Hematopoietic multipotent progenitor cell treated with erythropoietin and hydrocortisone succinate and interleukin-3 and kit ligand, for 4 days (in vitro differentiated cells): ENCODE measurements around the gene PRRG4.
"Not testable (repeated sequence)": the region's sequence is repeated elsewhere in the genome, so short reads cannot be mapped to it uniquely, and the experiment has no call there.

Source experiments
- DNase-seq: peaks from one replicate; pipeline ENCODE4 v3.0.0-alpha.2; 2015

The PRRG4 gene

DNA sequence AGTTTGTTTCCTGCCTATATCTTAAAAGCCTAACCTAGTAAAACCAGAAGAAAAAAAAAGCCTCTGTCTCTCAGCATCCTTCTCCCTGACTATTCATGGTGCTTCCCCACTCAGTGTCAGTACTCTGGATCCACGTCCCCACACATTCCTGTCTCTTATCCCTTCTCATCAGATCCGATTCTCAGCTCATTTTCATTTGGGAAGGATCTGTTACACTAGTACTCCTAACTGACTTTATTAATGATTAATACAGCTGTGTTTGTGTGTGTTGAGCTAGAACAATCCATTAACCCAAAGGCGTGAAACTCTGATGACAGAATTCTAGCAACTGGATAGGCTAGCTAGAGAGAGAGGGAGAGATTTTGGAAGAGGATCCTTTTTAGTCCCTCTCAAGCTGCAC, 1.5 kb downstream of the PRRG4 start:
- DNase-seq: no peak

DNA sequence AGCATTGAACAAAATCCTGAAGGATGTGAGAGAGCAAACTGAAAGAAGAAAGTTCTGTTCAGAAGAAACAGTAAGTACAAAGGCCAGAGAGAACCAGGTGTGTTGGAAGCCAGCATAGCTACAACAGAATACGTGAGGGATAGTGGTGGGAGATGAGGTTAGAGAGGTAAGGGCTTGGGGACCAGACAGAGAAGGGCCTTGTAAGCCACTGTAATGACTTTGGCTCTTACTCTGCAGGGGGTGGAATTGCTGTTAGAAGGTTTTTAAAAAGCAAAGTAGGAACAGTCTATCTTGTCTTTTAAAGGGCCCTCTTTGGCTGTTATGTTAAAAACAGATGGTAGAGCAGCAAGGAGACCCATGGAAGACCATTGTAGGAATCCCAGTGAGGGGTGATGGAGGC, 4.2 kb downstream of the PRRG4 start:
- DNase-seq: no peak

DNA sequence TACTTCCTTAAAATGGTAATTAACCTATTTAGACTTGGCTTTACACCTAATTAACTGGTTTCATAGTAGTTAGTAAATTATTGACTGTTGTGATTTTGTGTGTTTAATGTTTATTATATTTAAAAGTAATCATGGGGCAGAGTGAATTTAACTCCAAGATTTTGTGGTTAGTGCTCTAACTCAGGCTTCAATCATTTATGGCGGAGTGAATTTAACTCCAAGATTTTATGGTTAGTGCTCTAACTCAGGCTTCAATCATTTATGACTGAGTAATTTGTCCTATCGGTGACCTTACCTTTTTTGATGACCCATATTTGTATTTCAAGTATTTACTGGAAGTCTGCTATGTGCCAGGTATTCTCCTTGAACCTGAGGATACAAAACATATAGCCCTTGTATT, 7.2 kb downstream of the PRRG4 start:
- DNase-seq: no peak

DNA sequence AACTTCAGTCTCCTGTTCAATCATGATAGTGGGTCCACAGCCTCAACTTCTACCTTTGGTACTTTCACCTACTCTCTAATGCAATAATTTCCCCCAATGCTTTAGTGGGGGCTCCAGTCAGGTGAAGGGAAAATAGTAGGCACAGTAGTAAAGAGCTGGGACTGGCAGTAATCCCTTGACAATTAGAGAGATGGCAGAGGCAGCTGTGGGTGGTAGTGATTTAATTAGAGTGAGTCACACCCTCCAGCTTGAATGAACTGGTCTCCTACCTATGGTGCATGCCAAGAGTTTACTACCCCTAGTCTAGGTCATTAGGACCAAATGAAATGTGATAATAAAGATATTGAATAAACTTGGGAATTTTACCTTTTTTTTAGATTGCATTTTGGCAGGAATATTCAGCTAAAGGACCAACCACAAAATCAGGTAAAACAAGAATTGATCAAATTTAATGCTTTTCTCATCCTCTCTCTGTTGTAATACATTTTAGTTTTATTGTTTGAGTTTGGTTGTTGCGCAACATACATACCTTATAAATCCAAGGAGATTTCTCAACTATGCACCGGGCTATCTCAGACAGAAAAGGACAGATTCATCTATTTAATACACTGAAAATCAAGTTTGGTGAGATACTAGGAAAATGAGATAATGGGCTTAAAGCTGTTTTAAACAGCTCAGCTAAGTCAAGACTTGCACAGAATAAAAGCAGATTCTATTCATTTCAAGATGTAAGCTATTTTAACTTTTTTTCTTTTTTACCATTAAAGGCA, 9.0 kb downstream of the PRRG4 start:
- DNase-seq: no peak

DNA sequence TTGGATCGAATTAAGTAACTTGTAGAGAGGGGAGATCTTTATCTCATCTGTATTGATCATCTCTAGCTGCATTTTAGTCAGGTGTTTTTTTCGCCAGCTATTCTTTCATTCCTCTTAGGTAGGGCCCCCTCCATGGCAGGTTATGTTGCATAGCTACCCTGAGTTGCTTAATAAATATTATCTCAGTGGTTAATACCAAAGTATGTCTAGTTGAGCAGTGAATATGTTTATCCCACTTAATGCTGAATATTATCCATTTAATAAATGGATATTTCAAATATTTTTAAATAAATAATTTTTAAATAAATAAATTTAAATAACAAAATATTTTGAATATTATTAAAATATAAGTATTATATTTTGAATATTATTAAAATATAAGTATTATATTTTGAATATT, 9.6 kb downstream of the PRRG4 start:
- no peak for DNase-seq

DNA sequence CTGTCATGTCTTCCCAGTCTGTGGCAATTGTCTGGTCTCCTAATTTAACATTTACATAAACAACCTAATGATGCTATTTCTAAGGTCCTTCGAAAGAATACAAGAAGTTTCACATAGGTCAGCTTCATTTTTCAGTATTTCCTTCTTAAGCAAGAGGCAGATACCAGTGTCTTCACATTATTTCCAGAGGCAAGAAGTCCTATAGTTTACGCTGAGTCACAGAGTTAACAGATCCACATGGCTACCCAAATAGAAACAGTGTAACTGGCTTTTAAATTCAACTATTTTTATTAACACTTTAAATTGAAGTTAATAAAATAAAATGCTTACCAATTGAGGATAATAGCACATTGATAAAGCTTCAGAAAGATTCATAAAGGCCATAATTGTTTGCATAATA, 10.9 kb downstream of the PRRG4 start:
- no peak for DNase-seq

DNA sequence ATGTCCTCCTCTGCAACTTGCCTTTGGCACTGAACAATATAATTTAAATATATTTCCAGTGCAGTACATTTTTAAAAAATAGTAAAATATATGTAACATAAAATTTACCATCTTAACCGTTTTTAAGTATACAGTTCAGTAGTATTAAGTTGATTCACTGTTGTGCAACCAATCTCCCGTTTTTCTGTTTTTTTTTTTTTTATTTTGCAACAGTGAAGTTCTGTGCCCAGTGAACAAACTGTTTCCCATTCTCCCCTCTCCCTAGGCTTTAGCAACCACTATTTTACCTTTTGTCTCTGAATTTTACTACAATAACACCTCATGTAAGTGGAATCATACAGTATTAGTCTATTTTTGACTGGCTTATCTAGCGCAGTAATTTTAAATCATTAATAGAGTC, 13.8 kb downstream of the PRRG4 start:
- no peak for DNase-seq

DNA sequence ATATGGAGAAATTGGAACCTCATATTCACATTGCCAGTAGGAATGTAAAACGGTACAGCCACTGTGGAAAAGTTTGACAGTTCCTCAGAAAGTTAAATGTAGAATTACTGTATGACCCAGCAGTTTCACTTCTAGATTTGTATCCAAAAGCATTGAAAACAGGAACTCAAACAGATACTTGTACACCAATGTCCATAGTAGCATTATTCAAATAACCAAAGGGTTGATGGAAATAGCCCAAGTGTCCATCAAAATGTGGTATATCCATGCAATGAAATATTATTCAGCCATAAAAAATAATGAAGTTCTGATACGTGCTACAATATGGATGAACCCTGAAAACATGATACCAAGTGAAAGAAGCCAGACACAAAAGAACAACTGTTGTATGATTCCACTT, 17.8 kb downstream of the PRRG4 start:
- DNase-seq: no peak

DNA sequence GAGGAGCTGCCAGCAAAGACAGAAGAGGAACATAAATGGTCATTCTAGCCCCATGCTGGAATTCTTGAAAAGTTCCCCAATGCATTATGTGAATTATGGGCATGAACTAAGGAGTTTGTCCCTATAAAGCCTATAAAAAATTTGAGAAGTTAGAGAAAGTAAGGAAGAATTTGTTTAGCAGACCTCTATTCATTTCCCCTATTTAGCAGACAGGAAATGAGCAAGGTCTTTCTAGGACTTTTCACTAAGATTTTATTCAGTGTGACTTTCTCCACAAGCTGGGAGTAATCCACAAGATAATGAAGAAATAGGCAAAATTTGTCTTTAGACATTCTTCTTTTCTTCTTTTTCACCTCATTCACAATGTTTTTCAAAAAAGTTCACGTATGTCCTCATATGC, 20.0 kb downstream of the PRRG4 start:
- DNase-seq: peak; percentile 16

DNA sequence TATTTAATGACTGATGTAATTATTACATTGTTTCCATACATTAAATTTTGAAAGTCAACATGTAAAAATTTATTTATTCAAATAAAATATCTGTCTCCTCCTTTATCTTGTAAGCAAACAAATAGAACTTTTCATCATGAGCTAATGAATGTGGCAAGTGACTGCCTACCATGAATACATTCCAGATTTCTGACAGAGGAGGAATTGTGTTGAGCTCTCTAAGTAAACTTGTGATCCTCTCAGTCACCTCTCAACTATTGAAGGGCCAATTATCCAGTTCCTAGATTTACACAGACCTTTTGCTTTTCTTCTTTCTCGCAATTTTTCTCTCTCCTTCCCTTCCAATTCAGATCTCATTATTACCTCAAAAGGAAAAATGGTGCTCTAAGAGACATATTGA, 21.5 kb downstream of the PRRG4 start:
- no peak for DNase-seq

DNA sequence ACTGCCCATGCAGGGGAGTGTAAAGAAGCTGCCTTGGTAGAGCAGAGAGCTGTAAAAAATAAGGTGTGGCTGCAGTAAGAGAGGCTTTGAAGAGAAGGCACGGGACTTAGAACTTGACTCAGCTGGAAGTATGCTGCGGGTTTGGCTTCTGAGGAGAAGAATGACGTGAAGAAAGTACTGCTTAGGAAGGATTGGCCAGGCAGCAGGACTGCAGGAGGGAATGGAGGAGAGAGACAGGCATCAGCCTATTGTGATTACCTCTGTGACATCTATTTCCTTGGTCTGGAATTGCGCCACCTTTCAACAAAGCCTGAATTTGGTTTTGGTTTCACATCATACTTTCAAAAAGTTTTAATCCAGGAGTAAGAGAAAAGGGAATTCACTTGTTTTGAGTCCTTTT, 22.5 kb downstream of the PRRG4 start:
- DNase-seq: no peak

DNA sequence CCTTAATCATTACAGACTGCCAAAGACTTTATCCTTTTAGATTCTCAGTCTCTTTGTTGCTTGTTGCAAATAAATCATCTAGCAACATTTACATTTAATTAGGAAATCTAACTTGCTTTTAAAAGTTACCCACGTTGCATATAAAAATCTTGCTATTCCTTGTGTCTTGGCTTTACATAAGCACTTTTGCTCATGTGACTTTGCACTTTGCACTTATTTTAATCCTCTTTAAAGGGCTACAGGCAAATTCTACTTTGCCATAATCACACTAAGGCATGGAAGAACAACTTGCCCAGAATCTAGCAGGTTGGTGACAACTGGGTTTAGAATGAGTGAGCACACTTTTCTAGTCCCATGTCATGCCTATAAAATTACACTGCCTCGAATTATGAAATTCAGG, 25.9 kb downstream of the PRRG4 start:
- DNase-seq: no peak

DNA sequence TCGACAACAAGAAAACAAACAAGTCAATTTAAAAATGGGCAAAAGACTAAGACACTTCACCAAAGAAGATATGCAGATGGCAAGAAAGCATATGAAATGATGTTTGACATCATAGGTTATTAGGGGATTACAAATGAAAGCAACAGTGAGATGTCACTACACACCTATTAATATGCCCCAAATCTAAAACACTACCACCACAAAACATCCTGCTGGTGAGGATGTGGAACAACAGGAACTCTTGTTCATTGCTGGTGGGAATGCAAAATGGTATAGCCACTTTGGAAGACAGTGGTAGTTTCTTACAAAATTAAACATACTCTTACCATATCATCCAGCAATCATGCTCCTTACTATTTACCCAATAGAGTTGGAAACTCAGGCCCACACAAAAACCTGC, 29.0 kb downstream of the PRRG4 start:
- DNase-seq: peak; percentile 14

DNA sequence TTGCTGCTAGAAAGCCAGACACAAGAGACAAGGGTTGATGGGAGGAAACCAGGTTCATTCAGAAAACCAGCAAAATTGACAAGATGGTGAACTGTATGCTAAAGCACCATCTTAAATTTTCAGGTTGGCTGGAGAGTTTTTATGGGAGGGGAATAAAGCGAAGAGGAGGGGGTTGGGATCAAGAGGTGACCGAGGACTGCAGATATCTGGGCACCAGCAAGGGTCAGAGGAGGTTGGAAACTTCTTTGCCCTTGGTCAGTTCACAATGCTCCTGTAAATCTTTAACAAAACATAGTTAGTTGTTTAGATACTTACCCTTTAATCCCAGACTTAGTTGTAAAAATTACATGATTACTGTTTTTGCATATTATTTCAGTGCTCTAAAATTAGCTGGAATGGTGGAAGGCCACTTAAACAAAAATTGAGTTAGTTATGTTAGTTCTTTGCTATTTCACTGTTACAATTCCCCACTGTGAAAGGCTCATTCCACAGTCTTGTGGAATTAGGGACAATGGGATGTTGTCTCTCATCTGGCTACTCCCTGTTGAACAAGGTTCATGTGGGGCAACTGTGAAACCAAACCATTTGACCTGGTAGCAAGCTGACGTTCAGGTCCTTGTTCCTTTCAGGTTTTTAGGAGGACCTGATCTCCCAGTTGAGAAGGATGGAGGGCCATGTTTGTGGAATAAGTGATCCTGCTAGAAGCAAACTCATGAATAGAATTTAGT, 32.3 kb downstream of the PRRG4 start:
- DNase-seq: no peak

DNA sequence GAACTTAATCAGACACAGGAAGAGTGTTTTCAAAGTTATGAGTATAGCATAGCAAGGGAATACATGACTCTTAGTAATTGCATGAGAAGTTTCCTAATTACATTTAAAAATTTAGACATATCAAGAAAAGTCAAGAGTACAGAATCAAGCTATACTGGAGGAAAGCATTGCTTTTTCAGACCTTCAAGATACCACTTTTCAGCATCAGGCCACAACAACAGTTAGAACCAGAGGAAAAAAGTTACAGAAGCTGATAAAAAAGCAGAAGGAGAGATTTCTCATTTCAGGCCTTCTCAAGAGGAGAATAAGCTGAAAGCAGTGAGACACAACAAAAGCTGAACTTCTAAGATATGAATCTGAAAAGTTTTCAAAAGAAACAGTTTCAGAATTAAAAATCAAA, 34.8 kb downstream of the PRRG4 start:
- DNase-seq: no peak

DNA sequence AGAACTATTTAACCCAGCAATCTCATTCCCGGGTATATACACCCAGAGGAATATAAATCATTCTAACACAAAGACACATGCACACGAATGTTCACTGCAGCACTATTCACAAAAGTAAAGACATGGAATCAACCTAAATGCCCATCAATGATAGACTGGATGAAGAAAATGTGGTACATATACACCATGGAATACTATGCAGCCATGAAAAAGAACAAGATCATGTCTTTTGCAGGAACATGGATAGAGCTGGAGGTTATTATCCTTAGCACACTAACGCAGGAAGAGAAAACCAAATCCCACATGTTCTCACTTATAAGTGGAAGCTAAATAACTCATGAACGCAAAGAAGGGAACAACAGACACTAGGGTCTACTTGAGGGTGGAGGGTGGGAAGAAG, 39.0 kb downstream of the PRRG4 start:
- not testable (repeated sequence) for DNase-seq

DNA sequence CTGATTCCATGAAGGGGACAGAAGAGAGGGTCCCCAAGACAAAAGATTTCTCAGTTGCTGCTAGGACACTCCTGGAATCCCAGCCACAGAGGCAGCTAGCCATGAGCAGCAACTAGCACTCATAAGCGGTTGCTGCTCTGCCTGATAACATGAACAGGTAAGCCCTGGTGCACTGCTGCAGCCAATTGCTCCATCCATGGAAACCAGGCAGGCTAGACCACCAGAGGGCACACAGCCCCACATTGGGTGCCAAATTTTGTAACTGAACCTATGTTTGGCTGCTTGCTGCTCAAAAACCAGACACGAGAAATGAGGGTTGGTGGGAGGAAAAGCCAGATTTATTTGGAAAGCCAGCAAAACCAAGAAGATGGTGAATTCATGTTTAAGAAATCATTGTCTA, 40.9 kb downstream of the PRRG4 start:
- peak; percentile 62 for DNase-seq

DNA sequence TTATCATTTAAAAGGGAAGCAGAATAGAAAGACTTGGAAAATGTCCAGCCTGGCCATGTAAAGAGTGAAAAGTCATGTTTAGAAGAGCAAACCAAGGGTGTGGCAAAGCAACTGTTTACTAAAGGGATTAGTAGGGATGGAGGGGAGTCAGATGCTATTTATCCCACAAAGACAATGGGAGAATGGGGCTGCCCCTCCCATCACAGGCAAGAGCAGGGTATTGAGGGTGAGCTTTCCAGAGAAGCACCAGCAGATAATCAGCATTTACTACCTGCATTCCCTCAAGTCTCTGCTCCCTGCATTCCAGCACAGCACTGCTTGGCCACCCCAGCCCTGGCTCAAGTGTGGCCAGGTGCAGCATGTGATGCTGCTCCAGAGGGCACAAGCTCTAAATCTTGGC, 44.4 kb downstream of the PRRG4 start:
- DNase-seq: no peak

DNA sequence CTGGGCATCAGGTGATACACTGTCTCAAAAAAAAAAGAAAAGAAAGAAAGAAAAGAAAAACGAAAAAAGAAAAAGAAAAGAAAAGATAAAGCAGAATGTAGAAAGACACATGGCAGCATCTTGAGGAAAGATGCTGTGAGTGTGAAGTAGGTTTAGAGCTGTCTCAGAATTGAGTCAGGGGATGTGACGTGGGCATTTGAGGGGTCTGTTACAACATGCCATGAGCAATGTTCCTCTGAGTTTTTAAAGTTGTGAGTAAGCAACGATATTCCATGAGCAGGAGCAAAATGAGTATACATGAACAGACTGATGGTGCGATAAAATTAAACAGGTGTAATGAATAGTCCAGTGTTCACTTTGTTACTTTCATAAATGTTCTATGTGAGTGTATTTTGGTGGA, 51.6 kb downstream of the PRRG4 start:
- DNase-seq: no peak

DNA sequence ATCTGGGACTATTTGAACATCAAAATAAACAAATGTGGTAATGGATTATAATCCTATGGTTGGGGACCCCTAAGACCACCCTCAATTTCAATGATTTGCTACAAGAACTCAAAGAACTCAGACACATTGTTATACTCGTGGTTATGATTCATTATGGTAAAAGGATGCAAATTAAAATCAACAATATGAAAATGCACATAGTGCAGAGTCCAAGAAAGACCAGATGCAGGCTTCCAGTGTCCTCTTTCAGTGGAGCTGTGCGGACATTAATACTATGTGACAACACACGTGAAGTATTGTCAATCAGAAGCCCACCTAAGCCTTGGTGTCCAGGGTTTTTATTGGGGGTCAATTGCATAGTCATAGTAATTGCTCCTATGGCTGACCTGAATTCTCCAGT, 53.7 kb downstream of the PRRG4 start:
- no peak for DNase-seq

DNA sequence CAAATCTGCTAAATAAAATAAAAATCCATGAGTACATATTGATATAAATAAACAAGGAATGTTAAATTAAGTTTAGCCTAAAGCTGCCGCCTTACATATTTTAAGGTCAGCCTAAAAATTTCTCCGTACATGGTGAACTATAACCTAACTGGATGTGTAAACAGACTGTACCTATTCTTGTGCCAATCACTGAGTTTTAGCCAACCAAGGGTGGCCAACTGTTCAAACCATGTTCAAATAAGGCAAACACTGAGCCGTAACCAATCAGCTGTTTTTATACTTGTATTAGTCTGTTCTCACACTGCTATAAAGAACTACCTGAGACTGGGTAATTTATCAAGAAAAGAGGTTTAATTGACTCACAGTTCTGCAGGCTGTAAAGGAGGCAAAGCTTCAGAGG, 54.3 kb downstream of the PRRG4 start:
- DNase-seq: no peak

DNA sequence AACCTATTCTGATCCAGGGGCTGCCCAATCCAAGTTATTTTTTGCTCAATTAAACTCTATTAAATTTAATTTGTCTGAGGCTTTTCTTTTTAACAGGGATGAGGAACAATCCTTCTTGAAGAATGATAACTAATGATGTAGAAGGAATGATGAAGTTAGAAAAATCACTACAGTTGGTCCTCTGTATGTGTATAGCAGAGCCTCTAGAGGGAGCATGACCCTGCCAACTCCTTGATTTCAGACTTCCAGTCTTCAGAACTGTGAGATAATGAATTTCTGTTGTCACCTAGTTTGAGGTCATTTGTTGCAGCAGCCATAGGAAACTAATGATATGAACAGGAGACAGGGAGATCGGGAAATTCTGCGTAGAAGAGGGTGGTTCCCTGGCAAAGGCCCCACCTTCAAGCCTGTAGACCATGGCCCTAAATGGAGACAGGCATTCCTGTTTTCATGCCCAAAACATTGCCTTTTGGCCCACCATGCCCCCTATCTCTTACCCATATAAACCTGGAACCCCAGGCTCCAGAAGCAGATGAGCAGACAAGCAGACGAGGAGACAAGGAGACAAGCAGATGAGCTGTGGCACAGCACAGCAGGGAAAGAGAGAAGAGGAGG, 55.1 kb downstream of the PRRG4 start:
- DNase-seq: peak; percentile 62

DNA sequence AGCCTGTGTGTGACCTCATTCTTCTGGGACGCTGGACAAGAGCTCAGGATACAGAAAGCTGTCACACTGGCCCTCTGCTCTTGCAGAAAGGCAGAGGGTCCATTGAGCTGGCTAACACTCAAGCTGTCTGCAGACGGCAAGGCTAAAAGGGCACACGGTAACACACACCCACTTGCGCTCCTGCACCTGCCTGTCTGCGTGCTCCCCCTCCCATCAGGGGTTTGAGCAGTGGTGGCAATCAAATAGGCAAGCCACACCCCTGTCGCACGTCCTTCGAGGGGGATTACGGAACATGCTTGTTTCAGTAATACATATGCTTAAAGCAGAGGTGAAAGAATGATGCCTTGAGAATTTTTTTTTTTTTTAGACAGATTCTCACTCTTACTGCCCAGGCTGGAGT, 55.8 kb downstream of the PRRG4 start:
- DNase-seq: no peak

DNA sequence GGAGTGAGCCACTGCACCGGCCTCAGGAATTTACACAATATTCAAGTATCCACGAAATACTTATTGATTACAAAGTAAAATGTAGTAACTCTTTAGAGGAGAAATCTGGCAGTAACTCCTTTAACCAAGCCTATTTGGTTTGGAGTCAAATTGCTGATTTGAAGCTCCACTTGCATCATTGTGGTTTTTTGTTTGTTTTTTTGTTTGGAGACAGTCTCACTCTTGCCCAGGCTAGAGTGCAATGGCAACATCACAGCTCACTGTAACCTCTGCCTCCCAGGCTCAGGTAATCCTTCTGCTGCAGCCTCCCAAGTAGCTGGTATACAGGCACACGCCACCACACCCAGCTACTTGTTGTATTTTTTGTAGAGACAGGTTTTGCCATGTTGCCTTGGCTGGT, 56.5 kb downstream of the PRRG4 start:
- no peak for DNase-seq
